ENCODE results near the gene CD300A.

The CD300A gene

DNA sequence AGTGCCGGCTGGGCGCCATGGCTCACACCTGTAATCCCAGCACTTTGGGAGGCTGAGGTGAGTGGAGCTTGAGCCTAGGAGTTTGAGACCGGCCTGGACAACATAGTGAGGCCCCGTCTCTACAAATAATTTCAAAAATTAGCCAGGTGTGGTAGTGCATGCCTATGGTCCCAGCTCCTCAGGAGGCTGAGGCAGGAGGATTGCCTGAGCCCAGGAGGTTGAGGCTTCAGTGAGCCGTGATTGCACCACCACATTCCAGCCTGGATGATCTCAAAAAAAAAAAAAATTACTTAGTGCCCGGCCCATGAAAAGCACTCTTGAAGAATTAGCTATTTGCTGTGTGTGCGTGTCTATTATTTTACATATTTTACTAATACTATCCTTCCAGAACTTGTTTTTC lies 24.9 kb upstream of the CD300A start:
- no peak for DNase-seq

DNA sequence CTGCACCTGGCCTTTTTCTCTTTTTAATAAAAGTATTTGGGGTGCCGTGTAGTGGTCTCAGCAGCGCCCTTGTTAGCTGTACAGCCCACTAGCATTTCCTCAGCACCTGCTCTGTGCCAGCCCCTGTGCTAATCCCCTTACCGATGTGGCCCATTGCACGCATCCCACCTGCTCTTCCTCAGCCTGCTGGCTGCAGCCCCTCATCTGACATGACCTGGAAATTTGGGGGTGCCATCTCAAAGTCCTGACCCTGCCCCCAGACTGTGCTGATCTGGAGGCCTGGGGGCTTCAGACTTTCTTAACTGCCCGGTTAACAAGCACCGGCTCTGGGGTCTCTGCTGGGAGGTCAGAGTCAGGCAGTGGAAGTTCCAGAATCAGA lies 24.2 kb upstream of the CD300A start:
- no peak for DNase-seq

DNA sequence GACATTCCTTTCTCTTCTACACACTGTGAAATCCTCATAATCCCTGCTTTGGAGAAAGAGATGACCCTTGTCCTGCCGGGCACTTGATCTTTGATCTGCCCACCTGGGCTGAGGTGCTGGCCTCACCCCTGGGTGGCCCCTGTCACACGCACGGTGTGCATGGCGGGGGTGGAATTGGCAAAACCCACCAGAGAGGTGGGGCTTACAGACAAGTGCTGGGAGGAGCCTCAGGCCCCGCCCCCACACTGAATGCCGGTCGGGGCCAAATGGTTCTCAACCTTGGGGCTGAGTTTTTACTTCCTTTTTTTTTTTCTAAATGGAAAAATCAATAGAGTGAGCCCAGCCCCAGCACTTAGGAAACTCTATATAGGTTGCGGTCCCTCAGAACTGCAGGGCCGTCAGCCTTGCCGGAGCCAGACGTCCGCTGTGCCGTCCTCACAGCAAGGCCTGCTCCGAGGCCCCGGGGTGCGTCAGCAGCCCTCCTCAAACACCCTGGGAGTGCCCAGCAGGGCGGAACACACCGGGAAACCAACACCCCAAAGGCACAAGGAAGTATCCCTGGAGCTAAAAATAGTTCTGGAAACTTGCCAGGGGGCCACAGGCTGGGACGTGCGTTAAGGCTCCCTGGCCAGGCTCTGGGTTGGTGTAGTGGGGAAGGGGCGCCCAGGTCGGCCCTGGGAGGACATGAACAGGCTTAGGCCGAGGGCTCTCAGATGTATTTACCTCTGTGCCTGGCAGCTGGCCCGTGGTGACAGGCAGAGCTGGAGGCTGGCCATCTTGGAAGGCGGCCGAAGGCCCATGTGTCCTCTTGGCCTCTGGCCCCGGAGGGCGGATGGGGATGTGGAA lies 23.5 kb upstream of the CD300A start:
- DNase-seq: peak; percentile 18

DNA sequence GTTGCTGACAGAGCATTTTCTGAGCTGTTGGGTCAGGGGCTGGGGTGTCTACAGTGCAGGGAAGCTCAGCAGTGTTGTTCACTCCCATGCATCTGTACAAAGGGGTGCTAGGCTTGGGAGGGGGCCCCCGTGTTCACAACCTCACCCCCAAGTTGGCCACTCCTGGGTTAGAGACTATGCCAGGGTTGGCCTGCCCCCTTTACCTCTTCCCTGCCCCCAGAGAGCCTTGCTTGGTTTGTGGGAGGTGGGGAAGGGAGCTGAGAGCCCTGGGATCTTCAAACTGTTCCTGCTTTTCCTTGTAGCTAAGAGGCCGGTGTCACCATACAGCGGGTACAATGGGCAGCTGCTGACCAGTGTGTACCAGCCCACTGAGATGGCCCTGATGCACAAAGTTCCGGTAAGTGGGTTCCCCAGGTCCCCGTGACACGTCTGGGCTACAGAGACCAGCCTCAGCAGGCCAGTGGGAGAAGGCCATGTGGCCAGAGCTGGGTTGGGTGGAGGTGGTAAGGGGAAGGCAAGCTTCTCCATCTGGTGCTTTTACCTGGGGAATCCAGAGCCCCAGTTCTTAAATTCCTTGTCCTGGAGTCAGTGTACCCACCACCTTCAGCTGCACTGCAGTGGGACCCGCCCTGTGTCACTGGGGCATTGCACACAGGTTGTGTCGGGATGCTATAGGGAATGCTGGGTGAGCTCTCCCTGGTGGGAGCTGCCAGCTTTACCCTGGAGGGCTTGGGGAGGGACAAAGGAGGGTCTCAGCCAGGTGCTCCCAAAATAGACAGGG lies 22.7 kb upstream of the CD300A start:
- no peak for DNase-seq

DNA sequence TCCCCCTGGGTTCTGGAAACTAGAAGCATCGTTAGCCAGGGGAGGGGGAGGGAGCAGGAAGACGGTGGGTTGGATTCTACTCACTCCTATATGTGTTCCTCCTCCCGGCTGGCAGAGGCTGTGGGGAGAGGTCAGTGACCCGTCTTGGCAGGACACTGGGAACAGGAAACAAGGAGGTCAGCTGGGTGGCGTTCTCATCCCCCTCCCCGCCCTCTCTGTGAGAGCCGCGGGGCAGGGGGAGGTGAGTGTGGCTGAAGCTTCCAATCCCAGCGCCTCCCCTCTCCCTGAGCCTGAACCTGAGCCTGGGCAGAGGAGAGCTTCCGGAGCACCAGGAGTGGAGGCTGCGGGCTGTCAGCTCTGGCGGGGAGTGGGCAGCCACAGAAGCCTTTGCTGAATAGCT lies 22.0 kb upstream of the CD300A start:
- no peak for DNase-seq

DNA sequence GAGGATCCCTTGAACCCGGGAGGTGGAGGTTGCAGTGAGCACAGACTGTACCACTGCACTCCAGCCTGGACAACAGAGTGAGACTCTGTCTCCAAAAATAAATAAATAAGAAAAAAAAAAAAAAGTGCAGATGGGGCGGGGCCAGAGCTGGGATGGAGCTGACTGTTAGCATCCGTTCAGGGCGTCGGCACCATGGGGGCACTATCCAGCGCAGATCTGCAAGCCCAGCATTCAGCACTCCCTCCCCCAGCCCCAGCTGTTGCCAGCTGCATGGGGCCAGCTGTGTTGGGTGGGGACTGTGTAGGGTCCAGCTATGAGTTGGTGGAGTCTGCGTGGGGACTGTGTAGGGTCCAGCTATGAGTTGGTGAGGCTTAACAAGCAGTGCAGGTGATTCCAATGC lies 21.3 kb upstream of the CD300A start:
- no peak for DNase-seq

DNA sequence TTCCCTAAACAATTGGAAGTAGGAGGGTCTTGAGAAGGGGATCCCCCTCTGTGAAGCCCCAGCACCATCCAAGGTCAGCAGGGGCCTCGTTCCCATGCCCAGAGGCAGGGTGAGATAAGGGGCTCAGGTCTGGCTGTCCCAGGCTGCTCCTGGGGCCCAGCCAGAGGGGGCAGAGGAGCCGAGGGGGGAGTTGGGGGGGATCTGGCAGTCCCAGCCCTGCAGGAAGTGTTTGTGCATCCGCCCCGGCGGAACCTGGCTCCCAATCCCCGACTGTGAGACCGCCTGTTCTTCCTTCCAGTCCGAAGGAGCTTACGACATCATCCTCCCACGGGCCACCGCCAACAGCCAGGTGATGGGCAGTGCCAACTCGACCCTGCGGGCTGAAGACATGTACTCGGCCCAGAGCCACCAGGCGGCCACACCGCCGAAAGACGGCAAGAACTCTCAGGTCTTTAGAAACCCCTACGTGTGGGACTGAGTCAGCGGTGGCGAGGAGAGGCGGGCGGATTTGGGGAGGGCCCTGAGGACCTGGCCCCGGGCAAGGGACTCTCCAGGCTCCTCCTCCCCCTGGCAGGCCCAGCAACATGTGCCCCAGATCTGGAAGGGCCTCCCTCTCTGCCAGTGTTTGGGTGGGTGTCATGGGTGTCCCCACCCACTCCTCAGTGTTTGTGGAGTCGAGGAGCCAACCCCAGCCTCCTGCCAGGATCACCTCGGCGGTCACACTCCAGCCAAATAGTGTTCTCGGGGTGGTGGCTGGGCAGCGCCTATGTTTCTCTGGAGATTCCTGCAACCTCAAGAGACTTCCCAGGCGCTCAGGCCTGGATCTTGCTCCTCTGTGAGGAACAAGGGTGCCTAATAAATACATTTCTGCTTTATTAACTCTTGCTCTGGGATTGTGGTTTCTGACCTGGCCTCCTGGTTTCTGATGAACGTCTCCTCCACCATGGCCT lies 19.6 kb upstream of the CD300A start:
- DNase-seq: peak; percentile 47

DNA sequence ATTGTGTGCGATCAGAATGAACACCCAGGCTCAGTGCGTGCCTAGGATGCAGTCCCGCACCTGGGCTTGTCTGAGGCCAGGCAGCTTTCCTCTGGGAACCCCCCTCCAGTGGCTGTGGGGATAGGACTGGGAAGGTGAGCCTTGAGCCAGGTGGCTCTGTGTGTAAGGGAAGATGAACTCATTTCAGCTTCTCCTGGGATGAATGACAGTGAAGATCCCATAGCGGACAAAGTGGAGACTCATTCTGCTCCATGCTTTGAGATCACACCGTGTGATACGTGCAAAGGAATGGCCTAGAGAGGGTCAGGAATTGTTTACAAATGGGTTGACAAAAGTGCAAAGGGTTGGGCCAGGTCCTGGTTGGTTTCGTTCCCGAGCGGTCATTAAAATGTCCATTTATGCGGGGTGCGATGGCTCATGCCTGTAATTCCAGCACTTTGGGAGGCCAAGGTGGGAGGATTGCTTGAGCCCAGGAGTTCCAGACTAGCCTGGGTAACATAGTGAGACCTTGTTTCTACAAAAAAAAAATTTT lies 18.7 kb upstream of the CD300A start:
- no peak for DNase-seq

DNA sequence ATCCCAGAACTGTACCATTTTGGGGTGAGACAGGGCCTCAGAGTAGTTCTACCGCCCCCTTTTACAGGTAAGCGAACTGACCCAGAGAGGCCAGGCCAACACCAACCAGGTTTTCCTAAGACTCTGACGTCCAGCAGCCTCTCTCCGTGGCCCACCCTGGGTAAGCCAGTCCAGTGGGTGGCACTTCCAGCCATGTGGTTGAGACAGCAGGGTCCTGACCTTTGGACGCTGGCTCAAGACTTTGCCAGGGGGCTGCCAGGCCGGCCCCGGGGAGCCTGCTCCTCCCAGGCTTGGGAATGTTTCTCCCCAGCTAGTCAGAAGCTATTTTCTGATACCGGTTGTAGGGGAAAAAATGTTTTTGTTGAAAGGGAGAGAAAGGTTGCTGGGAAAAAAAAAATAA lies 17.7 kb upstream of the CD300A start:
- DNase-seq: no peak

DNA sequence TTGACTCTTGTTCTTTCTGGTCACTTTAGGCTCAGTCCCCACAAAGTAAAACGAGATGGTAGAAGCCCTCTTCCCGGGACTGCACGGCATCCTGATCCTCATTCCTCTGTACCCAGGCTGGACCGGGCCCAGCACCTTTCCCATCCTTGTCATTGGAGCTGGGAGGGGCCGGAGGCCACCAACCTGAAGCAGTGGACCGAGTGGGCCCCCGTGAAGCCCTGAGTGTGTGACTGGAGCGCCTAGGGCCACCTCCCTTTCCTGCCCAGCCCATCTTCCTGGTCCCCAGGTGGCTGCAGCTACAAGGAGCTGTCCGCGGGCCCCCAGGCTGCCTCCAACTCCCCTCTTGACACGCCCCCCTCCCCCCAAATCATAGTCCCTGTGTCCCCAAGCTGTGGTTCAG lies 17.1 kb upstream of the CD300A start:
- DNase-seq: no peak

DNA sequence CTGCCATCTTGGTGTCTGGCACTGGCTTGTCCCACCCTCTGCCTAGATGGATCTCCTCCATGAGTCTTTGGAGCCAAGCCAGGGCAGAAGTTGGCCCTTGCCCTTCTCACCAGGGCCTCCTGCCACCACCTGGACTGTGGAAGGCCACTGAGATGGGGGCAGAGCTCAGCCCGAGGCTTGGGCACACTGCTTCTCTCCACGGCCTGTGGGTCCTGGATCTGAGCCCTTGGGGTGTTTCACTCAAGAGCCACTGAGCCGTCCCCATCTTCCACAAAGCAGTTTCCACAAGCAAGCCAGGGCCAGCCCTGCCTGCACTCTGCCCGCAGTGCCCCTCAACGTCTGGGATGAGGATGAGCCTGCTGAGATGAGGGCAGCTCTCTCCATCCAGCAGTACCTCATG lies 16.7 kb upstream of the CD300A start:
- DNase-seq: no peak

DNA sequence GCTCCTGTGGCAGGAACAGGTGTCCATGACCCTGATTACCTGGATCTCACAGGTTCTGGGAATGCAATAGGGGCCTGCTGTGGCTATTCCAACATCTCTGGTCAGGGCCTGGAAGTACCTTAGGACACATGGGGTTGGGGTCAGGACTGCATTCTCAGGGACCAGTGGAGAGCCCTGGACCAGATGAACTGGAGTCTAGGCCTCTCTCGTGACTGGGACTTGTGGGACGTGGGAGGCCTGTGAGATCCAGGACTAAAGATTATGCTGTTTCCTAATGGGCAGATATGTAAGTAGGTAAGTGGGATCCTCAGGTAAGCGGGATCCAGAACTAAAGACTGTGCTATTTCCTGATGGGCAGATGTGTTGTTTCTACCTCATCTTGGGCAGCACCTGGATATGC lies 16.2 kb upstream of the CD300A start:
- no peak for DNase-seq

DNA sequence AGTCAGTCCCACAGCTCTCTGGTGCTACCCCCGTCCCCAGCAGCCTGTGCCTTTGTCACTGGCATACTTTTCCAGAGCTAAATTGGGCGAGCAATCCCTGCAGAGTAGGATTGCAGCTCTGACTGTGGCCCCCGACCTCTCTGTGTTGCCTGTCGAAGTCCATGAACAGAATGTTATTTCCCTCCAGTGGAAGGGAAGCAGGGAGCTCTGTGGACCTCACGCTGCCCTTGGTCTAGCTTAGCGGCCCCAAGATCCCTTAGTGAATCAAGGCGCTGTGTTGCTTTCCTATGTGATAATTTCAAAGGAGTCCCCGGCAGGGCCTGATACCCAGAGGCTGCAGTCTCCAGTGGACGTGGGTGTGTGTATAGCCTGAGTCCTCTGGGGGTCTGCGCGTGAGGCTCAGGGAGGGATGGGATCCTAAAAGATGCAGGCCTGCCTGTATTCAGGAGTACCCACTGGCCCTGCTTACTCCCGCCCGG lies 15.5 kb upstream of the CD300A start:
- no peak for DNase-seq

DNA sequence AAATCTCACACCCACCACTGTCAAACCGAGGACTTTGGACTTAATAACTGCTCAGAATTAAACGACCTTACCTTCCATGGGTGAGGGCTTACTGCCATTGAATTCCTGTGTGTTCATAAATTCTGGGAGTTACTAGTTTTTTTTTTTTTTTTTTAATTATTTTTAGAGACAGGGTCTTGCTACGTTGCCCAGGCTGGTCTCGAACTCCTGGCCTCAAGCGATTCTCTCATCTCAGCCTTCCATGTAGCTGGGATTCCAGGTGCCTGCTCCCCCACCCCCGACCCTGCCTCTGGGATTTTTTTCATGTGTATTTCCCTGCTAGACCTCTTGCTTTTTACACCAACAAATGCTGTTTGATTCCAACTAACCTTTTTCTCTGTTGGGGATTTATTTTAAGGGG lies 14.9 kb upstream of the CD300A start:
- no peak for DNase-seq

DNA sequence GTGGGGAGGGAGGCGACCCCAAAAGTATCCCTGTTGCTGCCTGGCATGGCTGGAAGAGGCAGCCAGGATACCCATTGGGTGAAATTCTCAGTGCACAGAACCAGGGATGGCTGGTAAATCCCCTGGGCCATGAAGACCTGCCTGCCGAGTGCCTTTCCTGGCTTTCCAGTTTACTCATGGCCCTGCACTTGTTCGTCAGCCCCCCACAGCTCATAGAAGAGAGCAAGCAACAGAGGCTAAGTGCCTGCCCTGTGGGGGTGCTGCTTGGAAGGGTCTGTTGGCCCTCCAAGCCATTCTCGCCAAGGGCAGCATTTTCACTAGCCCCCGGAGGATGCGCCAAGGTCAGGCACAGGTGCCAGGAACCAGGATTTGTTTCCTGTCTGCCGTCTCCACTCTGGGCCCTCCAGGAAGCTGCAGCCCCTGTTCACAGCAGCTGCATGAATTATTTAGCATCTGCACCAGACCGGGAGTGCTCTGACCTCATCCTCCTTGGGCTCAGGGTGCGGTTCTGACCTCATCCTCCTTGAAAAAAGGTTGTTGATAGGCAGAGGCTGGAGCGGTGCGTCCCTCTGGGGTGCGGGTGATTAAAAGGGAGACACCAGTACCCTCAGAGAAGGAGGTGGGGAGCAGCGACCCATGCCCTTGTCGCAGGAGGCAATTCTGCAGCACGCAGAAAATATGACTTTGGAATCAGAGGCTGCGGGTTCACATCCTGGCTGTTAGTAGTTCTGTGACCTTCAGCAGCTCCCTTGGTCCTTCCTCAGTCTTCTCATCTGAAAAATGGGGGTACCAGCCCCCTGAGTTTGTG lies 14.2 kb upstream of the CD300A start:
- DNase-seq: no peak

DNA sequence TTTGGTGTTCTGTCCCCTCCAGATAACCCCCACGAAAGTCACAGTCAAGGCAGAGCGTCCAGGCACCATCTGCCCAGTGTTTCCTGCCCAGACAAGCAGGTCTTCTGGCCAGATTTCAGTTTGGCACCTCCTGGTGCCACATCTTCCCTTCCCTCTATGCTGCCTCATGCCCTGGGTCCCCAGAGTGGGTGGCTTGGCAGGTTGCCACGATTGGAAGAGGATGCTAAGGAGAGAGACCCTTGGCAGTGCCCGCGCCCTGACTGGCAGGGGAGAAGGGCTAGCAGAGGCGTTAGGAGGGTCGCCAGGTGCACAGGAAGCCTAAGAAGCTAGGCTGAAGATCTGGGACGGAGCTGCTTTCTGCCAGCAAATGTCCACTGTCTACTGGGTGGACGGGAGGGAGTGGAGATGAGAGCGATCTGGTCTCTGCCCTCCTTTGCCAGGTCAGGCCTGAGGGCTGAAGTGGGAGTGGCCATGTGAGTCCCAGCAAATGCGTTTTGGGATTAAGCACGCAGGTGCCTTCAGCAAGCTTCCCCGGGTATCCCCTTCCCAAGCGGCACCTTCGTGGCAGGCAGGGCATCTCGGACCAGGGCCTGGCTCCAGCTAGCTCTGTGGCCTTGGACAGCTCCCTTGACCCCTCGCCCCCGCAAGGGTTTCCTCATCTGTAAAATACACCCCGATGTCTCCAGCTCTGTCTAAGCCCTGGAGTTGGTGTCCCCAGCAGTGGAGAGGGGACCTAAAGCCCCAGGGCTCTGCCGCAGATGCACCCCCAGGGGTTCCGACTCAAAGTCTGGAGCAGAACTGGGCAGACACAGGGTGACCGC lies 13.4 kb upstream of the CD300A start:
- DNase-seq: no peak

DNA sequence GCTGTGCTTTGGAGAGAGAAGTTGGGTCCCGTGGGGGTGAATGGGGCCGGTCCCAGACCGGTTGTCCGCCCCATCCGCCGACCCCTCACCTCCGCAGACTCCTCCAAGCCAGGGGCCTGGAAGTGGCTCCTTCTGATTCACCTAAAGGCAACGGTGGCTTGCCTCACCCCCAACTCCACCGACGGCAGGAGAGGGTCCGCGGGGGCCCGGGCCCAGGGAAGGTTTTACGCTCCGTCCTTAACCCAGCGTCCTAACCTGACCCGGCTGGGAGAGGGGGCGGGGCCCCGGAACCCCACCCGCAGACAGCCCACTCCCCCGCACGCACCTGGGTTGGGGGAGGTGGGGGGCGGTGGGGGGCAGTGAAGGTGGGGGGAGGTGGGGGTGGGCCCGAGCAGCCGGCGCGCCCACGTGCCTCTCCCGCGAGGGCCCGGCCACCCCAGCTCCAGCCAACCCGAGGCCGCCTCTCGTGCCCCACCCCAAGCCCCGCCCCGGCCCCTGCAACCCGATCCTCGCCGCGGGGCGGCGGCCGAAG lies 12.7 kb upstream of the CD300A start:
- DNase-seq: peak; percentile 74

DNA sequence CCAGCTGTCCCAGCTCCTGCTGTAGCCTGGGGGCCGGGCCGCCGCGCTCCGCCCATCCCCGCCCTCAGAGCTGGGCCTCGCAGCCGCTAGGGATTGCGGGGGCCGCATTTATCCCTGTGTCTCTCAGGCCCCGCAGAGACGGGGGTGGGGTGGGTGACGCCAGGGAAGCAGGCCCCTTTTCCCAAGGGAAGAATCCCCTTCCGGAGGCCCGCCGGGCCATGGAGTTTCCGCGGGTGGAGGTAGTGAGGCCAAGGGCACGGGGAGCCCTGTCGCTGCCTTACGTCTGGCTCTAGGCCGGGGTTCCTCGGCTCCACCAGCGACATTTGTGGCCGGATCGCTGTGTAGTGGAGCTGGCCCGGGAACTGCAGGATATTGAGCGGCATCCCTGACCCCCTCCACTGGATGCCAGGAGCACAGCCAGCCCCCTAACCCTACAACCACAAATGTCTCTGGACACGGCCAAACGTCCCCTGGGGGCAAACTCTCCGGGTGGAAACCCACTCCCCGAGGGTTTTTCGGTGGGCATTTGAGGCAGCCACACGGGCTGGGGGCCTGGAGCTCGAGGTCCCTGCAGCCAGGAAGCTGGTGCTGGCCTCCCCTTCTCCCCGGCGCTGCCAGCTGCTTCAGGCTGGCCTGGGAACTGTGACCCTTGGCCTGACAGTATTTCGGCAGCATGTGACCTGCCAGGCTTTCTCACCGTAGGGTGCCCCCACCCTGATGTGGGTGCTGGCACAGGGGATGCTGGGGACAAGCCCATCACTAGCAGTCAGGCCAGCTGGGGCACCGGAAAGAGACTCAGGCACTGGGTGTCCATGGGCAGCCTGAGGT lies 12.0 kb upstream of the CD300A start:
- DNase-seq: no peak

DNA sequence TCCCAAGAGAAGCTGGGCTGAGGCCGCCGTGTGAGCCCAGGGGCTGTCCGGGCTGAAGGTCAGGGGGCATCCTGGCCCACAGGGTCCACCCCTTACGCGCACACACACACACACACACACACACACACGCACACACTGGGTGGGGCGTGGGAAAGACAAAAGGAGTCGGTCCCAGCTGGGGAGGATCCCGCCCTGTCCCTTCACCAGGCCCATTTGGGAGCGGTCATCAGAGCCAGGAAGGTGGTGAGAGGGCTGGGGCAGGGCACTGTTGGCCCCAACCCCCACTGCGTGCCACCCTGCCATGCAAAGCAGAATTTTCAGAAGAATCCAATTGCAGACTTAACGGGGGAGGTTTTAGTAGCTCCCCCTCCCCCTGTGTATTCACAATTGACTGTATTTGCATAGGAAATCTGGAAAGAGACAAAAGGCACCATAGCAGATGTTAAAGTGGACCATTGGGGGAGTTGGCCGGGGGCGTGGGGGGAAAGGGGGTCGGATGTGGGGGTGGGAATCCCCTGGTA lies 11.3 kb upstream of the CD300A start:
- no peak for DNase-seq

DNA sequence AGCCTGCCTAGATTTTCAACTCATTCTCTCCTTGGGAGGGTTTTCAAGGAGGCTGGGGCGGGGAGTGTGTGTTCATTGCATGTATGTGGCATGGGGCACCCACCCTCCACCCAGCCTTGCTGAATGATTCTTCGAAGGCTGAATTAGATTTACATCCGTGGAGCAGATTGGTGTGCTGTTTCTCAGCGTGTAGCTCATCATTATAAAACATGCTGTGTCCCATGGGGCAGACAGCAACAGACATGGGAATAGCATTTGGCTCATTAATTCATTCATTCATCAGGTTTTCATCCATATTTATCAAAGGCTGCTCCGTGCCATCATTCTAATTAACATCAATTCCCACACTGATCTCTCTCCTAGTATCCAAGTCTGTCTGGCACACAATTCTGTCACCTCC lies 10.6 kb upstream of the CD300A start:
- DNase-seq: no peak

Measured in activated naive CD4-positive, alpha-beta T cell treated with Interleukin-2 at 50 U/mL for 16 hours (primary cell).